HFF-Myc (cell line): ENCODE measurements around the gene PEMT.
A peak's percentile ranks its signal among the peaks of the same experiment; 100 is the strongest.

Experiments used
- DNase-seq: peaks from one replicate; pipeline ENCODE4 v3.0.0-alpha.2; 2011; ENCODE audit warnings: low read depth; ENCODE audit errors: extremely low read depth
- H3K4me3 ChIP-seq: replicated peaks from 2 replicates; pipeline ENCODE4 v1.5.1; 2011; ENCODE audit warnings: low read depth, mild to moderate bottlenecking, control low read depth, low read length
- TF ChIP-seq, protein P1 (sequence below): IDR thresholded peaks from 2 replicates; pipeline ENCODE4 v1.5.1; 2012; ENCODE audit warnings: mild to moderate bottlenecking, low read depth, low read length, control low read depth; ENCODE audit errors: missing control alignments

Gene PEMT

DNA sequence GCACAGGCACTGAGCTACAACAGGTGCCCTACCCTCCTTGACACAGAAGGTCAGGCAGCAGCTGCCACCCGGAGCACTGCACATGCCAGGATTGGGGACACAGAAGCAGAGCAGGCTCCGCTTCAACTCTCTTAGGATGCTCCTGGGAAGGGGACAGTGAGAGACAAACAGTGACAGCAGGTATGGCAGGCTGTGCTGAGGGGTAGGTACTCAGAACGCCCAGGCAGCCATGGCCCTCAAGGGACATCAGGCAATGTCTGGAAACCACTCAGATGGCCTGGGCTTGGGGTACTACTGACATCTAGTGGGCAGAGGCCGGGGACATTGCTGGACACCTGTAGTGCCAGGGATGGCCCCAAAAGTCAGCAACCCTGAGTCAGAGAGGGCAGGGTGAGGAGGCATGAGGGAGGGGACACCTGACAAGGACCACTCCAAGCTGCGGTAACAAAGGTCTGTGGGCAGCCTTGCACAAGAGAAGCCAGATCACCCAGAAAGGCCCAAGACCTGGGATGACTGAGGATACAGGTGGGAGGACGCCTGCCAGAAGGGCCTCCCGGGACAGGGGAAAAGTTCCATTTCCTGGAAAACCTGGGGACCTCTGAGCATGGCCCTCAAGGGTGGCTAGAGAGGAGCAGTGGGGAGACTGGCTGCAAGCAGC lies 21.2 kb downstream of the PEMT start:
- H3K4me3 ChIP-seq, result no peak overlapping the region
- TF ChIP-seq, protein P1, sequence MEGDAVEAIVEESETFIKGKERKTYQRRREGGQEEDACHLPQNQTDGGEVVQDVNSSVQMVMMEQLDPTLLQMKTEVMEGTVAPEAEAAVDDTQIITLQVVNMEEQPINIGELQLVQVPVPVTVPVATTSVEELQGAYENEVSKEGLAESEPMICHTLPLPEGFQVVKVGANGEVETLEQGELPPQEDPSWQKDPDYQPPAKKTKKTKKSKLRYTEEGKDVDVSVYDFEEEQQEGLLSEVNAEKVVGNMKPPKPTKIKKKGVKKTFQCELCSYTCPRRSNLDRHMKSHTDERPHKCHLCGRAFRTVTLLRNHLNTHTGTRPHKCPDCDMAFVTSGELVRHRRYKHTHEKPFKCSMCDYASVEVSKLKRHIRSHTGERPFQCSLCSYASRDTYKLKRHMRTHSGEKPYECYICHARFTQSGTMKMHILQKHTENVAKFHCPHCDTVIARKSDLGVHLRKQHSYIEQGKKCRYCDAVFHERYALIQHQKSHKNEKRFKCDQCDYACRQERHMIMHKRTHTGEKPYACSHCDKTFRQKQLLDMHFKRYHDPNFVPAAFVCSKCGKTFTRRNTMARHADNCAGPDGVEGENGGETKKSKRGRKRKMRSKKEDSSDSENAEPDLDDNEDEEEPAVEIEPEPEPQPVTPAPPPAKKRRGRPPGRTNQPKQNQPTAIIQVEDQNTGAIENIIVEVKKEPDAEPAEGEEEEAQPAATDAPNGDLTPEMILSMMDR, result peak; percentile 45
- DNase-seq, result no peak

DNA sequence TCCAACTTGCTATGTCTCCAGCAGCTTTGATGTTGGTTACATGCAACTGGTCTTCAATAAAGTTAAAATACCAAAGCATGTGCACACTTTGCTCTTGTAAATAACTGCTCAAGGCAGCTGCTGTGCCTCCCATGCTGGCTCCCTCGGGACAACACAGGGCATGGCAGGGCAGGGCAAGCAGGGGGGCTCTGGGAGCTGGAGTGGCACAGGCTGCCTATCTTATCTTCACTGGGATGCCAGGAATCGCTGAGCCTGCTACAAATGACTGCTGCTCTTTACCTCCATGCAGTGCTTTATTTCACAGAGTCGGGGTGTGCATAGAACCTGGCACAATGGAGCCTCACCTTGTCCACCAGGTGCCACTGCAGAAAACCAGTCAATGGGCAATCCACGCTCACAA lies 21.8 kb downstream of the PEMT start:
- no peak overlapping the region for H3K4me3 ChIP-seq
- DNase-seq, result no peak
- TF ChIP-seq, protein P1, result no peak

GRCh38 chr17:17568772-17569195 lies 22.7 kb downstream of the PEMT start:
- no peak for DNase-seq
- H3K4me3 ChIP-seq, result no peak overlapping the region
- TF ChIP-seq, protein P1, result peak; percentile 82

DNA sequence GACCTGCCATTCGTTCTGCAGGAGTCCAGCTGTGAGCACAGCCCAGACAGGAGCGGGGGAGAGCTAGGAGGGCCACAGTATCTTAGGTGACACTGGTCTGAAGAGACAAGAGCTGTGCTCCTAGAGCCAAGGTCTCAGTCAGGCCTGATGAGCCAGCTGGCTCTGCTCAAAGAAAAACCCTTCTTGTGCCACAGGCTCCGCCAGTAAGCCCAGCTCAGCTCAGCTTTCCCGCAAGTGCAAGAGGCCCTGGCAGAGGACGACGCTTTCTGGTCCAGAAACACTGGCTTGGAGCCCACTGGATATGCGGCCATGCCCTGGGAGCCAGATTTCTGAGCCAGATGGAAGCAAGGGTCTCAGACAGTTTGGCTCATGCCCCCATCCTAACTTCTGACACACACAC lies 23.9 kb downstream of the PEMT start:
- H3K4me3 ChIP-seq, result no peak overlapping the region
- TF ChIP-seq, protein P1, result no peak
- DNase-seq, result no peak

DNA sequence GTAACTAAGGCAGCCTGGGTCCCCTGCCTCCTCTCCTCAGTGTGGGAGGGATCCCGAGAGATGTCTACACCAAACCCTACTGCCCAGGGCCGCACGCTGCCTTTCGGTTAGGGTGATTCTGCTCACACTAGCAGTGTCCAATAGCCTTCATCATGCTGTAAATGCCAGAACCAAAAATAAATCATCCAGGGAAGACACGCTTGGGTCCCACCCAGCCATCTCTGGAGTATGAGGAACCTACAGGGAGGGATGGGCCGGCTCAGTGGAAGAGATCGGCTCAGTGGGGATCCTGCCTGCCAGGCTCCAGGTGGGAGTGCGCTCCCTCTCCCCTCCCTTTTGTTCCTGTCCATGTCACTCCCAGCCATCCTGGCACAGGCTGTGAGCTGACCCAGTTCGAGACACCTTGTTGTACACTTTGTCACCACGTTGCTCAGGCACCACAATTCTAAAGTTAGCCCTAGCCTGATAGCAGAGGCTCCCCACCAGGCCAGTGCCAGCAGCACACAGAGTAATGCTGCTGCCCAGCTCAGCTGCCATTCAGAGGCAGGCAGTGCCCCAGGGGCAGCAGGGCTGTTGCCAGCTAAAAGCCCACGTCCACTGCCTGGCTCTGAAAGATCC lies 24.5 kb downstream of the PEMT start:
- TF ChIP-seq, protein P1, result no peak

GRCh38 chr17:17565471-17566339 lies 25.8 kb downstream of the PEMT start:
- no peak for DNase-seq
- no peak overlapping the region for H3K4me3 ChIP-seq
- TF ChIP-seq, protein P1, result no peak

More for the DNA sequence above, 24.5 kb downstream of the PEMT start:
- no peak for DNase-seq
- no peak overlapping the region for H3K4me3 ChIP-seq
